B cell (primary cell): Measurements from ENCODE around the gene CLCN5.

Source experiments
- CTCF ChIP-seq: fragments of 200-600 bp; IDR thresholded peaks from one replicate; pipeline ENCODE4 v1.8.0; 2022; ENCODE audit warnings: antibody characterized with exemption, mild to moderate bottlenecking
- EZH2 ChIP-seq: IDR thresholded peaks from 2 replicates; pipeline ENCODE4 v1.6.1; 2012; ENCODE audit warnings: borderline replicate concordance, low read depth, mild to moderate bottlenecking, moderate library complexity, low read length; ENCODE audit not compliant: insufficient read depth, poor library complexity, severe bottlenecking

GRCh38 chrX:50067435-50068284 is 145.3 kb downstream of the CLCN5 start:
- no peak for TF ChIP-seq CTCF
- no peak for TF ChIP-seq EZH2
